HG02884 (cell line): Measurements from ENCODE around the gene PPM1F.

ENCODE experiments used
- ATAC-seq: cut with Tn5 transposase; IDR thresholded peaks from one replicate; pipeline ENCODE4 v1.9.1; 2021; ENCODE audit warnings: mild to moderate bottlenecking, moderate library complexity; ENCODE audit not compliant: unreplicated experiment

Gene PPM1F

GRCh38 chr22:21952586-21953571, at the start of gene PPM1F:
Gene PPM1F (minus strand): TSS chr22:21952848. CDS start chr22:21946048, 6,800 bp downstream.
- no peak for ATAC-seq

GRCh38 chr22:22001664-22002525, 49.2 kb upstream of the PPM1F start:
- ATAC-seq = no peak

- no peak for ATAC-seq
Measured at GRCh38 chr22:21998595-21999247, 46.1 kb upstream of the PPM1F start.

GRCh38 chr22:21996175-21996720, 43.6 kb upstream of the PPM1F start:
- no peak for ATAC-seq

GRCh38 chr22:21995660-21996059, 43.0 kb upstream of the PPM1F start:
- ATAC-seq = no peak

- no peak for ATAC-seq
Measured at GRCh38 chr22:21994881-21995444, 42.3 kb upstream of the PPM1F start.

GRCh38 chr22:21992593-21993237, 40.1 kb upstream of the PPM1F start:
- no peak for ATAC-seq

- no peak for ATAC-seq
Measured at GRCh38 chr22:21991774-21992173, 39.1 kb upstream of the PPM1F start.

- no peak for ATAC-seq
Measured at GRCh38 chr22:21991304-21991596, 38.6 kb upstream of the PPM1F start.

GRCh38 chr22:21990445-21991303, 38.0 kb upstream of the PPM1F start:
- ATAC-seq = no peak

GRCh38 chr22:21989049-21989448, 36.4 kb upstream of the PPM1F start:
- ATAC-seq = no peak

GRCh38 chr22:21985214-21985613, 32.6 kb upstream of the PPM1F start:
- no peak for ATAC-seq

- no peak for ATAC-seq
Measured at GRCh38 chr22:21984793-21985192, 32.1 kb upstream of the PPM1F start.

GRCh38 chr22:21982338-21982965, 29.8 kb upstream of the PPM1F start, which contains the start of gene TOP3B:
Gene TOP3B (minus strand): TSS chr22:21982787. CDS start chr22:21975709, 7,078 bp downstream.
- no peak for ATAC-seq

- ATAC-seq = no peak
Measured at GRCh38 chr22:21981874-21982273, 29.2 kb upstream of the PPM1F start.

GRCh38 chr22:21980547-21980946, 27.9 kb upstream of the PPM1F start:
- no peak for ATAC-seq

GRCh38 chr22:21978564-21979386, 26.1 kb upstream of the PPM1F start:
- no peak for ATAC-seq

GRCh38 chr22:21977814-21978213, 25.2 kb upstream of the PPM1F start:
- no peak for ATAC-seq
